Hematopoietic multipotent progenitor cell treated with erythropoietin and hydrocortisone succinate and interleukin-3 and kit ligand, for 6 days (in vitro differentiated cells): ENCODE results near the gene MARK3.
"Not testable (repeated sequence)": the region's sequence is repeated elsewhere in the genome, so short reads cannot be mapped to it uniquely, and the experiment has no call there.

ENCODE experiments used
- DNase-seq: peaks from one replicate; pipeline ENCODE4 v3.0.0-alpha.2; 2015

The MARK3 gene

GRCh38 chr14:103516426-103517173, 131.4 kb downstream of the MARK3 start:
- DNase-seq = no peak

GRCh38 chr14:103517174-103517566, 132.0 kb downstream of the MARK3 start:
- no peak for DNase-seq

GRCh38 chr14:103517721-103518421, 132.7 kb downstream of the MARK3 start:
- no peak for DNase-seq

GRCh38 chr14:103518422-103519042, 133.3 kb downstream of the MARK3 start:
- peak; percentile 75 for DNase-seq

- DNase-seq = peak; percentile 68
Measured at GRCh38 chr14:103519043-103519836, 134.0 kb downstream of the MARK3 start.

GRCh38 chr14:103519837-103520212, 134.6 kb downstream of the MARK3 start:
- DNase-seq = no peak

- DNase-seq = no peak
Measured at GRCh38 chr14:103520269-103520656, 135.0 kb downstream of the MARK3 start.

- peak; percentile 89 for DNase-seq
Measured at GRCh38 chr14:103520657-103521437, 135.6 kb downstream of the MARK3 start.

- DNase-seq = peak; percentile 64
Measured at GRCh38 chr14:103521438-103521950, 136.3 kb downstream of the MARK3 start.

GRCh38 chr14:103521951-103522563, 136.8 kb downstream of the MARK3 start:
- DNase-seq = peak; percentile 43

GRCh38 chr14:103522649-103523574, 137.7 kb downstream of the MARK3 start, which contains the start of gene CKB:
Gene CKB (minus strand): TSS chr14:103522830. CDS start chr14:103522493, 337 bp downstream.
- DNase-seq = peak; percentile 77

- no peak for DNase-seq
Measured at GRCh38 chr14:103523575-103523954, 138.3 kb downstream of the MARK3 start.

GRCh38 chr14:103524002-103524935, 139.1 kb downstream of the MARK3 start:
- no peak for DNase-seq

- not testable (repeated sequence) for DNase-seq
Measured at GRCh38 chr14:103525430-103526246, 140.4 kb downstream of the MARK3 start.

GRCh38 chr14:103526247-103526913, 141.2 kb downstream of the MARK3 start:
- no peak for DNase-seq

GRCh38 chr14:103526914-103527248, 141.7 kb downstream of the MARK3 start:
- no peak for DNase-seq

- DNase-seq = no peak
Measured at GRCh38 chr14:103527408-103528145, 142.4 kb downstream of the MARK3 start.
